B cell (primary cell): ENCODE results near the gene TMC1. TPM values are rescaled to one million over a fixed set of nuclear protein-coding genes. Genes with fewer than 3 reads are reported as not detected.

ENCODE experiments used
- ATAC-seq: fragments of 200-7000 bp; cut with Tn5 transposase; one replicate; pipeline ENCODE4 v1.10.0; 2021; ENCODE audit warnings: low read depth, mild to moderate bottlenecking, moderate number of reproducible peaks, moderate library complexity
- CTCF ChIA-PET: fragments of 350-600 bp; sonication (Branson Sonifier 250); formaldehyde crosslinking; loops from one replicate; lab custom pipeline; 2021; ENCODE audit warnings: antibody characterized with exemption, inconsistent platforms; lab: Charles Lee
- POLR2A ChIA-PET: fragments of 350-600 bp; sonication (Branson Sonifier 250); formaldehyde crosslinking; loops from one replicate; lab custom pipeline; 2021; ENCODE audit warnings: antibody characterized with exemption; lab: Charles Lee
- DNase-seq: peaks from one replicate; pipeline ENCODE4 v3.0.0; 2013
- H2AFZ ChIP-seq: 2 replicates; pipeline ENCODE4 v1.6.1; 2012; ENCODE audit warnings: mild to moderate bottlenecking, low read depth, low read length; ENCODE audit not compliant: insufficient read depth, poor library complexity, severe bottlenecking
- H3K27ac ChIP-seq, 2 donors: 1 replicate in 1 of 2; 2 replicates in 1 of 2; pipeline ENCODE4 v1.5.1; 2012 to 2013; ENCODE audit warnings: low read length in 2 of 2, mild to moderate bottlenecking in 2 of 2, moderate library complexity in 1 of 2
- H3K27me3 ChIP-seq, 4 experiments: fragments of 200-600 bp in 1 of 4; sonication (generic) in 1 of 4; replicated peaks in 1 of 4; 1 replicate in 2 of 4; 2 replicates in 2 of 4; pipeline versions ENCODE4 v1.6.1 to v1.7.0; 2013 to 2016; ENCODE audit warnings: low read length in 3 of 4, mild to moderate bottlenecking in 2 of 4, mixed read lengths in 1 of 4, moderate library complexity in 1 of 4; ENCODE audit not compliant: insufficient read depth in 4 of 4, control insufficient read depth in 3 of 4; ENCODE audit errors: control extremely low read depth in 1 of 4
- H3K36me3 ChIP-seq, 2 experiments: replicated peaks in 1 of 2; 1 replicate in 1 of 2; 2 replicates in 1 of 2; pipeline versions ENCODE4 v1.6.1 to v1.7.1; 2013; ENCODE audit warnings: low read length in 1 of 2; ENCODE audit not compliant: insufficient read depth in 2 of 2, control insufficient read depth in 1 of 2; ENCODE audit errors: control extremely low read depth in 1 of 2, extremely low read depth in 1 of 2
- H3K4me1 ChIP-seq, 2 donors: fragments of 200-600 bp in 1 of 2; sonication (generic) in 1 of 2; 1 replicate in 1 of 2; 2 replicates in 1 of 2; pipeline versions ENCODE4 v1.5.1 to v1.6.1; 2013 to 2017; ENCODE audit warnings: low read length in 2 of 2; ENCODE audit not compliant: control insufficient read depth in 2 of 2, insufficient read depth in 2 of 2
- H3K4me2 ChIP-seq: replicated peaks from 2 replicates; pipeline ENCODE3; 2012; ENCODE audit warnings: mild to moderate bottlenecking, low read depth, low read length; ENCODE audit not compliant: poor library complexity, severe bottlenecking
- H3K4me3 ChIP-seq, 5 experiments: fragments of 200-600 bp in 1 of 5; sonication (generic) in 1 of 5; 1 replicate in 3 of 5; 2 replicates in 2 of 5; pipeline versions ENCODE4 v1.5.1 to v1.7.0; 2011 to 2016; ENCODE audit warnings: low read length in 4 of 5, mild to moderate bottlenecking in 4 of 5, low read depth in 2 of 5, control low read depth in 1 of 5, moderate library complexity in 1 of 5; ENCODE audit not compliant: insufficient read depth in 1 of 5; ENCODE audit errors: control extremely low read depth in 1 of 5, extremely low read depth in 1 of 5
- H3K79me2 ChIP-seq: fragments of 200-600 bp; sonication (generic); one replicate; pipeline ENCODE4 v1.6.0; 2016; ENCODE audit warnings: low read length; ENCODE audit not compliant: control insufficient read depth, insufficient read depth
- H3K9ac ChIP-seq: fragments of 200-600 bp; sonication (generic); 2 replicates; pipeline ENCODE4 v1.6.1; 2017; ENCODE audit warnings: mild to moderate bottlenecking, low read length, moderate library complexity
- H3K9me3 ChIP-seq, 3 donors: one replicate each; pipeline versions ENCODE4 v1.6.1 to v1.7.1; 2013; ENCODE audit warnings: low read length in 2 of 3; ENCODE audit not compliant: control insufficient read depth in 2 of 3, insufficient read depth in 1 of 3; ENCODE audit errors: control extremely low read depth in 1 of 3
- H4K20me1 ChIP-seq: 2 replicates; pipeline ENCODE4 v1.6.0; 2012; ENCODE audit warnings: mild to moderate bottlenecking, low read length; ENCODE audit not compliant: insufficient read depth, control insufficient read depth, poor library complexity, severe bottlenecking
- H3K27ac Mint-ChIP-seq: one replicate; pipeline ENCODE4 v1.8.0; 2021; ENCODE audit warnings: mixed read lengths
- H3K27me3 Mint-ChIP-seq: one replicate; pipeline ENCODE4 v1.8.0; 2021; ENCODE audit warnings: mixed read lengths
- H3K4me1 Mint-ChIP-seq: one replicate; pipeline ENCODE4 v1.8.0; 2021; ENCODE audit warnings: mixed read lengths
- H3K4me3 Mint-ChIP-seq: one replicate; pipeline ENCODE4 v1.8.0; 2021; ENCODE audit warnings: mixed read lengths
- H3K9me3 Mint-ChIP-seq: one replicate; pipeline ENCODE4 v1.8.0; 2022; ENCODE audit warnings: mixed read lengths; ENCODE audit not compliant: insufficient read depth
- EZH2 ChIP-seq: IDR thresholded peaks from 2 replicates; pipeline ENCODE4 v1.6.1; 2012; ENCODE audit warnings: borderline replicate concordance, low read depth, mild to moderate bottlenecking, moderate library complexity, low read length; ENCODE audit not compliant: insufficient read depth, poor library complexity, severe bottlenecking
- WGBS: methylation state at CpG from one replicate; pipeline ENCODE4 v1.1.5; 2013; ENCODE audit warnings: missing lambda C conversion rate; ENCODE audit not compliant: insufficient coverage; 5-methylcytosine and 5-hydroxymethylcytosine counted together
- intact Hi-C: fragments of 100-400 bp; cut with micrococcal nuclease; formaldehyde crosslinking; loops from one replicate; pipeline ENCODE4 v1.10.0; 2022
- polyA plus RNA-seq: library from polyadenylated mRNA; depleted of rRNA; stranded (reverse); fragments of >200 nt; gene quantifications from 2 replicates; pipeline ENCODE4 v1.2.3, GENCODE V29; 2012
- total RNA-seq, 2 donors: library from RNA; stranded (reverse); fragments of 120-200 nt in 1 of 2; gene quantifications; 1 replicate in 1 of 2; 2 replicates in 1 of 2; pipeline versions ENCODE4 v1.2.3 to v1.2.4, GENCODE V29; 2013 to 2022
- TF ChIP-seq, protein P1 (sequence below): fragments of 200-600 bp; IDR thresholded peaks from one replicate; pipeline ENCODE4 v1.8.0; 2022; ENCODE audit warnings: antibody characterized with exemption, mild to moderate bottlenecking

Gene TMC1
- total and polyA plus RNA-seq, 2 donors (not counting 1 experiment from before 2014, with no cell fraction given): not detected

- peaks cover 0 to 4% (median 0%) of the 10 kb centered on the region in 3 donors for H3K9me3 ChIP-seq
- no peak overlapping the region for H3K9ac ChIP-seq
- H3K27ac Mint-ChIP-seq: no peak overlapping the region
- no peaks in the 10 kb centered on the region for H3K36me3 ChIP-seq
- WGBS: no CpG with 5 or more reads among the region's 3 CpGs
- DNase-seq (no peak), ATAC-seq (no peak)
- no peak overlapping the region for H3K4me2 ChIP-seq
- no peaks in the 10 kb centered on the region for H3K27me3 Mint-ChIP-seq
- H3K27me3 ChIP-seq: no peaks in the 10 kb centered on the region
- ChIA-PET CTCF (no interaction called here), POLR2A (no interaction called here)
- intact Hi-C loops: no loop called here
- no peaks in the 10 kb centered on the region for H3K9me3 Mint-ChIP-seq
- H3K4me1 Mint-ChIP-seq: no peaks in the 10 kb centered on the region
- no peak overlapping the region for H2AFZ ChIP-seq
- no peaks in the 10 kb centered on the region for H4K20me1 ChIP-seq
- H3K4me3 ChIP-seq: no peak overlapping the region
- no peaks in the 10 kb centered on the region for H3K79me2 ChIP-seq
- H3K4me1 ChIP-seq: no peaks in the 10 kb centered on the region
- TF ChIP-seq EZH2: no peak
- TF ChIP-seq, protein P1, sequence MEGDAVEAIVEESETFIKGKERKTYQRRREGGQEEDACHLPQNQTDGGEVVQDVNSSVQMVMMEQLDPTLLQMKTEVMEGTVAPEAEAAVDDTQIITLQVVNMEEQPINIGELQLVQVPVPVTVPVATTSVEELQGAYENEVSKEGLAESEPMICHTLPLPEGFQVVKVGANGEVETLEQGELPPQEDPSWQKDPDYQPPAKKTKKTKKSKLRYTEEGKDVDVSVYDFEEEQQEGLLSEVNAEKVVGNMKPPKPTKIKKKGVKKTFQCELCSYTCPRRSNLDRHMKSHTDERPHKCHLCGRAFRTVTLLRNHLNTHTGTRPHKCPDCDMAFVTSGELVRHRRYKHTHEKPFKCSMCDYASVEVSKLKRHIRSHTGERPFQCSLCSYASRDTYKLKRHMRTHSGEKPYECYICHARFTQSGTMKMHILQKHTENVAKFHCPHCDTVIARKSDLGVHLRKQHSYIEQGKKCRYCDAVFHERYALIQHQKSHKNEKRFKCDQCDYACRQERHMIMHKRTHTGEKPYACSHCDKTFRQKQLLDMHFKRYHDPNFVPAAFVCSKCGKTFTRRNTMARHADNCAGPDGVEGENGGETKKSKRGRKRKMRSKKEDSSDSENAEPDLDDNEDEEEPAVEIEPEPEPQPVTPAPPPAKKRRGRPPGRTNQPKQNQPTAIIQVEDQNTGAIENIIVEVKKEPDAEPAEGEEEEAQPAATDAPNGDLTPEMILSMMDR: no peak
- H3K4me3 Mint-ChIP-seq: no peak overlapping the region
- H3K27ac ChIP-seq: no peak overlapping the region
Measured at GRCh38 chr9:72636621-72637020, 115.2 kb downstream of the TMC1 start.

- no peak for TF ChIP-seq EZH2
- TF ChIP-seq, protein P1: no peak
- H3K27ac Mint-ChIP-seq: no peak overlapping the region
- Histone ChIP-seq H3K4me3 (no peak overlapping the region), H3K79me2 (no peaks in the 10 kb centered on the region), H3K36me3 (no peaks in the 10 kb centered on the region), H3K4me2 (no peak overlapping the region), H3K4me1 (no peaks in the 10 kb centered on the region), H3K9me3 (no peaks in the 10 kb centered on the region), H3K9ac (no peak overlapping the region), H4K20me1 (no peaks in the 10 kb centered on the region), H2AFZ (no peak overlapping the region), H3K27ac (no peak overlapping the region), H3K27me3 (no peaks in the 10 kb centered on the region)
- intact Hi-C loops: no loop called here
- H3K4me3 Mint-ChIP-seq: no peak overlapping the region
- ATAC-seq (no peak), DNase-seq (no peak)
- H3K27me3 Mint-ChIP-seq: no peaks in the 10 kb centered on the region
- no peaks in the 10 kb centered on the region for H3K4me1 Mint-ChIP-seq
- H3K9me3 Mint-ChIP-seq: no peaks in the 10 kb centered on the region
- POLR2A ChIA-PET: no interaction called here
- CTCF ChIA-PET: no interaction called here
Measured at GRCh38 chr9:72643651-72644050, 122.2 kb downstream of the TMC1 start.
